ENCODE results near the gene FER.
A peak's percentile ranks its signal among the peaks of the same experiment; 100 is the strongest.

Gene FER

DNA sequence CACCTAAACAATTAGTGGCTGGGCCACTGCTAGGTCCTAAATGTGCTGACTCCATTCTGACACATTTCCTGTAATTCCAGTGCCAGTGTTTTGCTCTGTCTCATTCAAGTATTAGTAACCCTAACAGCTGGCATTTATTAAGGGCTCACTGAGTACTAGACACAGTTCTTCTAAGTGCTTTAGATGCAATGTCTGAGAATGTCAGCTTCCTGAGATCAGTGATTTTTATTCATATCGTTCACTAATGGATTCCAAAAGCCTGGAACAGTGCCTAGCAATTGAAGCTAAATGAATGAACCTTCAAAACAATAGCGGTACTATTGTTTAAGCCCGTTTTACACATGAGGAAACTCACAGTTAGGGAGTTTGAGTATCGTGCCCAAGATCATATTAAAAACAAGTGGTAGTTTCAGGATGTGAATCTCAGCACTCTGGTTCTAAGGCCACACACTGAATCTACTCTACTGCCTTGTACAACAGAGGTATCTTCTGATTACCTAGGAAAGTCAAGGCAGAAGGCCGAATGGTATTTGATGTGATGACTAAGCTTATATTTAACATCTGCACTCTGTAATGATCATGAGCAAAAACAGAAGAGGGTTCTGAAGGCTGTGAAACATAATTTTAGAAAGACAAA is 358.1 kb downstream of the FER start:
- FAIRE-seq (no peak), DNase-seq (ENCODE audit: low spot score) (peak; percentile 4)

GRCh38 chr5:109111680-109112079 is 364.0 kb downstream of the FER start:
- FAIRE-seq, result no peak

GRCh38 chr5:109113608-109114007 is 365.9 kb downstream of the FER start:
- FAIRE-seq, result no peak
- no peak for DNase-seq (ENCODE audit: low spot score)

More at GRCh38 chr5:109111680-109112079, 364.0 kb downstream of the FER start:
- no peak for DNase-seq (ENCODE audit: low spot score)

DNA sequence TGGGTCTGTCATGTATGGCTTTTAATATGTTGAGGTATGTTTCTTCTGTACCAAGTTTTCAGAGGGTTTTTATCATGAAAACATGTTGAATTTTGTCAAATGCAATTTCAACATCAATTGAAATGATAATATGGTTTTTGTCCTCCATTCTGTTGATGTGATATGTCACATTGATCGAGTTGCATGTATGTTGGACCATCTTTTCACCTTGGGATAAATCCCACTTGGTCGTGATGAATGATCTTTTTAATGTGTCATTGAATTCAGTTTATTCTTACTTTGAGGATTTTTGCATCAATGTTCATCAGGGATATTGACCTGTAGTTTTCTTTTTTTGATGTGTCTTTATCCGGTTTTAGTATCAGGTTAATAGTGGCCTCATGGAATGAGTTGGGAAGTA is 373.5 kb downstream of the FER start:
- FAIRE-seq, result no peak
- no peak for DNase-seq (ENCODE audit: low spot score)

DNA sequence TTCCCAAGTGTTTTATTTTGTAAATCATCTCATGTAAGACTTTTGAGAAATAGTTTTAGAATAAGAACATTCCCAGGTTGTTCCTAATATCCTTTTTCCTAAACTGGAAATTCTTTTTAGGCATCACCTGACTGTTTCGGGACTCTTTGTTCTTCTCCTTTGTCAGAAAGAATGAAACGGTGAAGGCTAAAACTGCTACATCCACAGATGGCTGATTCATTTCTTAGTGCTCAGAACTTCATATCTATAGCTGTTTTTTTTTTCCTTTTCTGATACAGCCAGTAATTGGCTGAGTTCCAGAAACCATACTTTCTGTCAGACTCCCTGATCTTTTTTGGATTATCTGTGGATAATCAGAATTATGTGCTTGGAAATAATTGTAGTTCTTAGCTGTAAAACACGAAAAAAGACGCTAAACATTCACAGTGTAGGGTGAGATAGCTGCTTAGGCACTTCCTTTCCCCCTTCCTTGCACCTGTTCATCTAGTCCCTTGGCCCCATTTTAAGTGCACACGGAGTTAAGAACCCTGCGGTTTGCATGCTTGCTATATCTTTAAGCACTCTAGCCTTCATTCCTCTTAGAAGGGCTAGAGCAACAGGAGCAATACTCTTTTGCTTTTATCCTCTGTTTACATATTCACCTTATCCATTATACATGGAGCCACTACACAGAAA is 378.2 kb downstream of the FER start:
- FAIRE-seq (no peak), DNase-seq (ENCODE audit: low spot score) (no peak)

GRCh38 chr5:109126481-109126880 is 378.8 kb downstream of the FER start:
- DNase-seq (ENCODE audit: low spot score) (no peak), FAIRE-seq (no peak)

- FAIRE-seq, result no peak
- no peak for DNase-seq (ENCODE audit: low spot score)
These were observed 389.2 kb downstream of the FER start for GRCh38 chr5:109136906-109137305.

- DNase-seq (ENCODE audit: low spot score) (no peak), FAIRE-seq (no peak)
These were observed 393.8 kb downstream of the FER start for GRCh38 chr5:109141222-109142200.

DNA sequence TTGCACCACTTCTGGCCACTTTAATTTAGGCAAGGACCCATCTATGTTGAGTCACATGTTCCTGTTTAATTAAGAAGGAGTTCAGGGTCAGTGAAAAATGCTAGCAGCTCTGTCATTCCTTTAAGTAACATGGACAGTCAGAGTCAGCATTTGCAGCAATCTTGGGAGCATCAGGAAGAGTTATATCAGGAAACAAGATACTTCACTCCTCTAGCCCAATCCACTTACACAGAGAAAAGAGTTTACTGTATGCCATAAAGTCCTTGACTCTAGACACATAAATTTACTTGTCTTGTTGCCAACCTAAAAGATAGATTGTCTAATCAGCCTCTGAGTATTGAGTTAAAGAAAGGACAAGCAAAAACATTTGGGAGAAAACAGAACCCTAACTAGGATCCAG is 395.3 kb downstream of the FER start:
- FAIRE-seq (no peak), DNase-seq (ENCODE audit: low spot score) (no peak)

- DNase-seq (ENCODE audit: low spot score) (no peak), FAIRE-seq (no peak)
These were observed 397.4 kb downstream of the FER start for GRCh38 chr5:109145139-109145538.

- FAIRE-seq (no peak), DNase-seq (ENCODE audit: low spot score) (no peak)
These were observed 398.9 kb downstream of the FER start for GRCh38 chr5:109146591-109146990.

GRCh38 chr5:109152565-109152964 is 404.9 kb downstream of the FER start:
- FAIRE-seq (no peak), DNase-seq (ENCODE audit: low spot score) (no peak)

GRCh38 chr5:109155625-109156024 is 407.9 kb downstream of the FER start:
- DNase-seq (ENCODE audit: low spot score) (no peak), FAIRE-seq (no peak)

DNA sequence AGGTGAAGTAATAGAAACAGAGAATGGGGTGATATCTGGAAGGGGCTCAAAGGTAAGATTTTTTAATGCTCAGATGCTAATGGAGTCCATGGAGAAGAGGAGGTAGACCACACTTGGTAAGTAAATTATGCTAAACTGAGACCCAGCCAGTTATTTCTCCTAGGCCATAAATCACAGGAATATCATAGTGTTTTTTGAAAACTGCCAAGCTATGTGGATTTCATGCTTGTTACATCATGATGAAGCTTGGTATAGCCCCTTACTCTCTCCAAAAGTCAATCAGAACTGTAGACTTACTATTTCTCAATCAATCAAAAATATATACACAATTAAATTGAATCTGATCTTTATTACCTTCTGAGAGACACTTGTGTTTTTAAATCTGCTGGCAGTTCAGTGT is 409.2 kb downstream of the FER start:
- no peak for FAIRE-seq
- DNase-seq (ENCODE audit: low spot score), result no peak

DNA sequence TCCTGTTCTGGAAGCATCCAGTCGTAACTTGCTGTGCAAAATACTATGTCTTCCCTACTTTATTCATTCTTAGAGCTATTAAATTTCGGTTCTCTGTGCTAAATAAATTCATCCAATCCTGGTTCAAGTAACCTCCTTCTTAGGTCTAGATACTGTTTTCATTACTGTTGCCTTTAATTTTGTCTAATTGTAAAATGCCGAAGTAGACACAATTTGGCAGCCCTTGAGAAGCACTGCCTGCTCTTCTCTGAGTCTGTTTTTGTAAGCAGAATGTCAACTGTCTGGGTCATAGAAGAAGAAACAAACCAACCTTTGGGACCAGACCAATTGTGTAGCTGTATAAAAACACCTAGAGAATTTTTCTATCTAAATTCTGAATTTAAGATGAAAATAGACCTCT is 412.8 kb downstream of the FER start:
- DNase-seq (ENCODE audit: low spot score) (no peak), FAIRE-seq (no peak)

DNA sequence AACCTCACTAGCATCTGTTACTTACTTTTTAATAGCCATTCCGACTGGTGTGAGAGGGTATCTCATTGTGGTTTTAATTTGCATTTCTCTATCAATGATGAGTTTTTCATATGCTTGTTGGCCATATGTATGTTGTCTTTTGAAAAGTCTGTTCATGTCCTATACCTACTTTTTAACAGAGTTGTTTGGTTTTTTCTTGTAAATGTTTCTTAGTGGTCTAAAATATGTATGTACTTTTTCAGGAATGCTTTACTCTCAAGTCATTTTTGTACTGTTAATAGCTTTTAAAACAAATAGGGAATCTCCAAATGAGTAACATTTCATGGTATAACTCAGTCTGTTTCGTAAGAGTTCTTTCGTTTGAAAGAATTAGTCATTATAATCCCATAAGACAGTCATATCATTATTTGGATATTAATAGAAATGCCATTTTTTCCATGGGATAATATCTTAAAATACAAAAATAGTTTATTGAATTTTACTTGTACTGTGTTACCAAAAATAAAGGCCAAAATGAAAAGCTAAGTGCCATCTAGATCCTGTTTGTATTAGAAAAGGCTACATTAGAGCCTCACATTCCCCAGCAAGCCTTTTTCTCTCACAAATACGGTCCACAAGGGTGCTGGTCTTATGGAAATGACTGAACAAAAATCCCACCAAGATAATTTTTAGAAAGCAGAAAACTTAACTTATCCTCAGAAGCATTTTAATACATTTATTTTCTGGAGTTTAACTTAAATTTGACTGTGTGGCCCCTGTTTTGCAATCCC is 414.4 kb downstream of the FER start:
- DNase-seq (ENCODE audit: low spot score) (no peak), FAIRE-seq (no peak)

- FAIRE-seq (no peak), DNase-seq (ENCODE audit: low spot score) (no peak)
These were observed 415.6 kb downstream of the FER start for GRCh38 chr5:109163336-109163735.

GRCh38 chr5:109164001-109164400 is 416.3 kb downstream of the FER start:
- FAIRE-seq, result no peak
- no peak for DNase-seq (ENCODE audit: low spot score)

GRCh38 chr5:109167586-109167985 is 419.9 kb downstream of the FER start:
- FAIRE-seq, result no peak
- DNase-seq (ENCODE audit: low spot score), result no peak

DNA sequence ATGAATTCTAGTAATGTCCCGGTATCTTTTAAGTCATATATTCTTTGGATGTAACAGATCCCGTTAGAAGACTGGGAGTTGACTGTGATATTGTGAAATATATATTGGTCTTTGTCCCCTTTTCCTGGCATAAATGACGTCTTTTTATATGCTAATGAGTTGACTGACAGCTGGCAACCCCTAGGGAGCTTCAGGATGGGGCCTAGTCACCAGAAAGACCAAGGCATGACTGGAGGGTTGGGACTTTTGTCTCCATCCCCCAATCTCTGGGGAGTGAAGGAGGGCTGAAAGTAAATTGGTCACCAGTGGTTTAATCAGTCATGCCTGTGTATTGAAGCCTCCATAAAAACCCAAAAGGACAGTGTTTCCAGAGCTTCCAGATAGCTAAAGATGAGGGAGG is 420.5 kb downstream of the FER start:
- no peak for FAIRE-seq
- DNase-seq (ENCODE audit: low spot score), result no peak

DNA sequence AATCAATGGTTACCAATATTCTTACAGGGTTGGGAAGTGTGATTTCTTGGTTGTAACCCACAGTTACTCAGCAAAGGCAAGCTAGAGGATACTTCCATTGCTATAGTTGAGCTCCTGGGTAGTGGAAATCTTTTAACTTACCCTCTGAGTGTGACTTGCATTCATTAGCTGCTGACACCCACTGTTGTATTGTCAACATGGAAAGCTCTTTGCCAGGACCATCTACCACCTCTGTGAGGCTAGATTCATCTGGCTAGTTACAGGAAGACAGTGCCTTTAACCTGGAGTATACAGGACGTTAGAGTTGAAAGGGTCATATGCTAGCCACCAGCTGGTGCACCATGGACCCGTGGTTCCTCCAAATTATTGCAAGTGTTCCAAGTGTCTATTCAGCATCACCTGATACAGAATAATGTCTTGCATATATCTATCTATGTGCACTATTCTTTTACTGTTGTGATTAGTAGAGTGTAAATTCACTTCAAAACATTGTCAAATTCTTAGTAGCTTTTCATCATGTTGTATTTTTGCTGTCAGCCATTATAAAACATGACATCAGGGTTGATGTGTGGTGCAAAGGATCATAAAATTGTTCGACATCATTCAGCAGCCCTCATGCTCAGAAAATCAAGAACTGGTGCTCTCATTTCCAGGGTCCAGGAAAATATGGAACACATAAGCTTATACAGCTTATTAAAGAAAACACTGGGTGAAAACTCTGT is 423.1 kb downstream of the FER start:
- DNase-seq (ENCODE audit: low spot score) (no peak), FAIRE-seq (no peak)
